ENCODE data around the gene ROBO4. TPM values are rescaled to one million over a fixed set of nuclear protein-coding genes. Genes with fewer than 3 reads are reported as not detected.

Gene ROBO4
- total and polyA plus RNA-seq, 2 experiments from 2014 or later = not detected

- TF ChIP-seq ZNF462 (CRISPR knock-in tag; IDR thresholded peaks at IDR 0.05) (no peak), STAT1 (IDR thresholded peaks at IDR 0.05; ENCODE audit: unreplicated experiment) (no peak), CTCF (conservative IDR thresholded peaks at IDR 0.05; ENCODE audit: low read depth in 2 of 2) (no peak), ZNF331 (CRISPR knock-in tag; IDR thresholded peaks at IDR 0.05; ENCODE audit: low read depth) (no peak), ETS1 (IDR thresholded peaks at IDR 0.05) (no peak)
Observed at GRCh38 chr11:124946735-124947141, 49.1 kb upstream of the ROBO4 start (continued).

- Histone ChIP-seq H3F3A (replicated peaks; ENCODE audit: low read depth) (no peaks in the 10 kb centered on the region), H3K36me3 (ENCODE audit: insufficient read depth) (no peaks in the 10 kb centered on the region), H3K4me2 (no peak overlapping the region), H3K27me3 (ENCODE audit: insufficient read depth) (no peaks in the 10 kb centered on the region), H2AFZ (no peak overlapping the region), H4K20me1 (replicated peaks; ENCODE audit: insufficient read depth) (no peaks in the 10 kb centered on the region), H3K79me2 (replicated peaks; ENCODE audit: insufficient read depth) (no peaks in the 10 kb centered on the region), H3K4me1 (ENCODE audit: insufficient read depth) (no peaks in the 10 kb centered on the region), H3K27ac (ENCODE audit: low read depth) (no peak overlapping the region), H3K9me2 (ENCODE audit: insufficient read depth) (peaks cover 10% of the 10 kb centered on the region; the same call in 1 of the 2 replicates), H3K4me3 (no peak overlapping the region)
- Mint-ChIP-seq H3K27ac (no peak overlapping the region), H3K9me3 (peaks cover 2% of the 10 kb centered on the region; the same call in 2 of the 3 replicates), H3K27me3 (ENCODE audit: insufficient read depth, low read depth, poor library complexity) (peaks cover 2% of the 10 kb centered on the region), H3K4me3 (no peak overlapping the region), H3K36me3 (ENCODE audit: low read depth) (peaks cover 5% of the 10 kb centered on the region; the same call in 1 of the 3 replicates), H3K4me1 (no peaks in the 10 kb centered on the region)
- ATAC-seq = no peak
- no peak for DNase-seq (ENCODE audit: low spot score)
- TF ChIP-seq NANOG (IDR thresholded peaks at IDR 0.05; ENCODE audit: borderline replicate concordance) = no peak
- no peak for TF ChIP-seq REST (IDR thresholded peaks at IDR 0.05; ENCODE audit: unreplicated experiment)
- no peak for TF ChIP-seq EZH2 (IDR thresholded peaks at IDR 0.05; ENCODE audit: low read depth, unreplicated experiment)
- no peak for TF ChIP-seq CTCF (conservative IDR thresholded peaks at IDR 0.05; ENCODE audit: low read depth in 2 of 2)
- TF ChIP-seq POLR2AphosphoS5 (IDR thresholded peaks at IDR 0.05; ENCODE audit: low read depth) = no peak
- TF ChIP-seq CREB1 (CRISPR knock-in tag; IDR thresholded peaks at IDR 0.05; ENCODE audit: low read depth) = no peak
- TF ChIP-seq ZNF331 (CRISPR knock-in tag; IDR thresholded peaks at IDR 0.05; ENCODE audit: low read depth) = no peak
- no peak for TF ChIP-seq STAT1 (IDR thresholded peaks at IDR 0.05; ENCODE audit: unreplicated experiment)
Observed at GRCh38 chr11:124945826-124946225, 48.2 kb upstream of the ROBO4 start.
